ENCODE results near the gene GRID2.
A peak's percentile ranks its signal among the peaks of the same experiment; 100 is the strongest.
"Not testable (repeated sequence)": the region's sequence is repeated elsewhere in the genome, so short reads cannot be mapped to it uniquely, and the experiment has no call there.

GRID2 gene

GRCh38 chr4:92368653-92369052 lies 64.9 kb downstream of the GRID2 start:
- no peak for DNase-seq (ENCODE audit: low read depth)
- TF ChIP-seq CTCF (IDR thresholded peaks at IDR 0.05; ENCODE audit: low read depth, low read length, missing control alignments): no peak
- no peak overlapping the region for H3K4me3 ChIP-seq (ENCODE audit: low read depth, low read length)

- no peak overlapping the region for H3K4me3 ChIP-seq (ENCODE audit: low read depth, low read length)
- no peak for TF ChIP-seq CTCF (IDR thresholded peaks at IDR 0.05; ENCODE audit: low read depth, low read length, missing control alignments)
- no peak for DNase-seq (ENCODE audit: low read depth)
These were observed 77.8 kb downstream of the GRID2 start for GRCh38 chr4:92381616-92382015.

- H3K4me3 ChIP-seq (ENCODE audit: low read depth, low read length): no peak overlapping the region
- DNase-seq (ENCODE audit: low read depth): no peak
- no peak for TF ChIP-seq CTCF (IDR thresholded peaks at IDR 0.05; ENCODE audit: low read depth, low read length, missing control alignments)
These were observed 78.4 kb downstream of the GRID2 start for GRCh38 chr4:92382128-92382527.

- TF ChIP-seq CTCF (IDR thresholded peaks at IDR 0.05; ENCODE audit: low read depth, low read length, missing control alignments): peak; percentile 49
- H3K4me3 ChIP-seq (ENCODE audit: low read depth, low read length): no peak overlapping the region
- DNase-seq (ENCODE audit: low read depth): no peak
These were observed 83.8 kb downstream of the GRID2 start for GRCh38 chr4:92387459-92388069.

- DNase-seq (ENCODE audit: low read depth): no peak
- H3K4me3 ChIP-seq (ENCODE audit: low read depth, low read length): no peak overlapping the region
- TF ChIP-seq CTCF (IDR thresholded peaks at IDR 0.05; ENCODE audit: low read depth, low read length, missing control alignments): no peak
These were observed 95.3 kb downstream of the GRID2 start for GRCh38 chr4:92399032-92399431.

- not testable (repeated sequence) for H3K4me3 ChIP-seq (ENCODE audit: low read depth, low read length); DNase-seq (ENCODE audit: low read depth)
These were observed 99.8 kb downstream of the GRID2 start for GRCh38 chr4:92403525-92403924.

- TF ChIP-seq CTCF (IDR thresholded peaks at IDR 0.05; ENCODE audit: low read depth, low read length, missing control alignments): no peak
- no peak overlapping the region for H3K4me3 ChIP-seq (ENCODE audit: low read depth, low read length)
- DNase-seq (ENCODE audit: low read depth): no peak
These were observed 102.7 kb downstream of the GRID2 start for GRCh38 chr4:92406488-92406887.

Data from GM12864 (cell line).